ENCODE measurements around the gene RPL41. TPM values are rescaled to one million over a fixed set of nuclear protein-coding genes. Genes with fewer than 3 reads are reported as not detected.

Gene RPL41
- total and polyA plus RNA-seq, 4 donors, result 979 to 2,155 (median 1,482) TPM

- Histone ChIP-seq H3K27ac (ENCODE audit: low read depth in 1 of 2, low read length in 2 of 2) (no peak overlapping the region), H3K9ac (ENCODE audit: low read depth in 1 of 2, low read length in 2 of 2) (no peak overlapping the region), H3K4me3 (ENCODE audit: low read depth in 1 of 3, low read length in 3 of 3) (no peak overlapping the region), H3K9me3 (ENCODE audit: control insufficient read depth in 4 of 4, low read length in 3 of 4) (no peaks in the 10 kb centered on the region), H3K4me1 (ENCODE audit: control insufficient read depth in 4 of 4, insufficient read depth in 4 of 4, low read length in 3 of 4) (peaks cover 0 to 5% (median 0%) of the 10 kb centered on the region in 4 donors), H3K27me3 (ENCODE audit: control insufficient read depth in 4 of 4, insufficient read depth in 4 of 4, low read length in 3 of 4) (no peaks in the 10 kb centered on the region), H3K36me3 (ENCODE audit: control insufficient read depth in 4 of 4, insufficient read depth in 3 of 4, low read depth in 1 of 4, low read length in 3 of 4) (peaks cover 11 to 50% (median 38%) of the 10 kb centered on the region in 4 donors)
- WGBS, result 82% methylated on average over 8 of the region's 8 CpGs
- no peak for TF ChIP-seq FOXA2 (IDR thresholded peaks at IDR 0.05)
- peak; percentile 66 for TF ChIP-seq NR2F2 (IDR thresholded peaks at IDR 0.05)
- no peak for DNase-seq (ENCODE audit: low spot score)
Measured at GRCh38 chr12:56143870-56144269, 27.4 kb downstream of the RPL41 start.

GRCh38 chr12:56145217-56145616 lies 28.8 kb downstream of the RPL41 start:
- TF ChIP-seq RXRA (IDR thresholded peaks at IDR 0.05), result no peak
- no peak for TF ChIP-seq HNF4G (IDR thresholded peaks at IDR 0.05)
- TF ChIP-seq ZBTB33 (IDR thresholded peaks at IDR 0.05), result no peak
- TF ChIP-seq FOXA1 (IDR thresholded peaks at IDR 0.05), result no peak
- TF ChIP-seq MAX (IDR thresholded peaks at IDR 0.05), result no peak
- TF ChIP-seq YY1 (IDR thresholded peaks at IDR 0.05), result no peak
- no peak for TF ChIP-seq ATF3 (IDR thresholded peaks at IDR 0.05)
- no peak for TF ChIP-seq TAF1 (conservative IDR thresholded peaks at IDR 0.05)
- no peak for TF ChIP-seq REST (IDR thresholded peaks at IDR 0.05)
- no peak for TF ChIP-seq RAD21 (IDR thresholded peaks at IDR 0.05)
- TF ChIP-seq HNF4A (conservative IDR thresholded peaks at IDR 0.05), result no peak
- TF ChIP-seq GABPA (IDR thresholded peaks at IDR 0.05 in 1 of 2, conservative IDR thresholded peaks at IDR 0.05 in 1 of 2), result no peak
- no peak for TF ChIP-seq NR2F2 (IDR thresholded peaks at IDR 0.05)
- peaks cover 11 to 42% (median 31%) of the 10 kb centered on the region in 4 donors for H3K36me3 ChIP-seq (ENCODE audit: control insufficient read depth in 4 of 4, insufficient read depth in 3 of 4, low read depth in 1 of 4, low read length in 3 of 4)
- H3K4me1 ChIP-seq (ENCODE audit: control insufficient read depth in 4 of 4, insufficient read depth in 4 of 4, low read length in 3 of 4), result peaks cover 0 to 5% (median 0%) of the 10 kb centered on the region in 4 donors

More at GRCh38 chr12:56145217-56145616, 28.8 kb downstream of the RPL41 start:
- no peak overlapping the region for H3K9ac ChIP-seq (ENCODE audit: low read depth in 1 of 2, low read length in 2 of 2)
- WGBS, result 93% methylated on average over 3 of the region's 3 CpGs
- H3K27me3 ChIP-seq (ENCODE audit: control insufficient read depth in 4 of 4, insufficient read depth in 4 of 4, low read length in 3 of 4), result no peaks in the 10 kb centered on the region
- no peak overlapping the region for H3K27ac ChIP-seq (ENCODE audit: low read depth in 1 of 2, low read length in 2 of 2)
- DNase-seq (ENCODE audit: low spot score), result no peak
- H3K4me3 ChIP-seq (ENCODE audit: low read depth in 1 of 3, low read length in 3 of 3), result no peak overlapping the region
- H3K9me3 ChIP-seq (ENCODE audit: control insufficient read depth in 4 of 4, low read length in 3 of 4), result no peaks in the 10 kb centered on the region

Data from liver (tissue), 9 donors.